T-cell (primary cell): ENCODE results near the gene C2orf42. TPM values are rescaled to one million over a fixed set of nuclear protein-coding genes. Genes with fewer than 3 reads are reported as not detected.
A peak's percentile ranks its signal among the peaks of the same experiment; 100 is the strongest.
"Not testable (repeated sequence)": the region's sequence is repeated elsewhere in the genome, so short reads cannot be mapped to it uniquely, and the experiment has no call there.

Source experiments
- ATAC-seq, 4 experiments: fragments of 200-7000 bp in 3 of 4; fragments of 150-1000 bp in 1 of 4; cut with Tn5 transposase; replicated peaks in 1 of 4; 1 replicate in 3 of 4; 2 replicates in 1 of 4; pipeline ENCODE4 v1.10.0; 2021; ENCODE audit warnings: moderate library complexity in 3 of 4, mild to moderate bottlenecking in 2 of 4, moderate number of reproducible peaks in 1 of 4
- CTCF ChIA-PET, 2 donors: fragments of 300-600 bp; sonication (Branson Sonifier 250); formaldehyde crosslinking; loops; one replicate each; lab custom pipeline; 2022; ENCODE audit warnings: antibody characterized with exemption in 2 of 2; lab: Charles Lee
- POLR2A ChIA-PET, 2 donors: fragments of 300-600 bp; sonication (Branson Sonifier 250); formaldehyde crosslinking; loops; one replicate each; lab custom pipeline; 2022; ENCODE audit warnings: antibody characterized with exemption in 2 of 2; lab: Charles Lee
- DNase-seq, 35 experiments: peaks; one replicate each; pipeline versions ENCODE4 v3.0.0 to v3.0.0-alpha.2; 2013 to 2023
- H3K27ac ChIP-seq: one replicate; pipeline ENCODE4 v1.5.1; 2013; ENCODE audit warnings: low read length
- H3K27me3 ChIP-seq, 2 experiments: replicated peaks in 1 of 2; 1 replicate in 1 of 2; 2 replicates in 1 of 2; pipeline versions ENCODE4 v1.6.1 to v1.7.0; 2013; ENCODE audit warnings: low read length in 1 of 2, mixed read lengths in 1 of 2; ENCODE audit not compliant: control insufficient read depth in 2 of 2, insufficient read depth in 2 of 2; ENCODE audit errors: extremely low read depth in 1 of 2
- H3K36me3 ChIP-seq, 2 donors: 1 replicate in 1 of 2; 2 replicates in 1 of 2; pipeline versions ENCODE4 v1.6.1 to v1.7.0; 2013; ENCODE audit warnings: low read length in 1 of 2; ENCODE audit not compliant: control insufficient read depth in 2 of 2, insufficient read depth in 1 of 2; ENCODE audit errors: extremely low read depth in 1 of 2
- H3K4me1 ChIP-seq, 2 experiments: 1 replicate in 1 of 2; 2 replicates in 1 of 2; pipeline versions ENCODE4 v1.6.1 to v1.7.0; 2013; ENCODE audit warnings: low read length in 2 of 2, mixed read lengths in 1 of 2; ENCODE audit not compliant: insufficient read depth in 2 of 2, control insufficient read depth in 1 of 2; ENCODE audit errors: extremely low read depth in 1 of 2
- H3K4me3 ChIP-seq, 2 donors: 1 replicate in 1 of 2; 2 replicates in 1 of 2; pipeline versions ENCODE4 v1.5.1 to v1.7.0; 2013; ENCODE audit warnings: mild to moderate bottlenecking in 2 of 2, low read length in 1 of 2, moderate library complexity in 1 of 2; ENCODE audit not compliant: control insufficient read depth in 1 of 2; ENCODE audit errors: extremely low read depth in 1 of 2
- H3K9me3 ChIP-seq: 2 replicates; pipeline ENCODE4 v1.7.0; 2013
- H3K27ac Mint-ChIP-seq, 2 donors: one replicate each; pipeline ENCODE4 v1.8.0; 2020 to 2021; ENCODE audit warnings: mild to moderate bottlenecking in 2 of 2, mixed read lengths in 2 of 2
- H3K27me3 Mint-ChIP-seq, 2 donors: one replicate each; pipeline ENCODE4 v1.8.0; 2021 to 2022; ENCODE audit warnings: mixed read lengths in 2 of 2
- H3K36me3 Mint-ChIP-seq: one replicate; pipeline ENCODE4 v1.8.0; 2021; ENCODE audit warnings: mixed read lengths
- H3K4me1 Mint-ChIP-seq, 3 donors: one replicate each; pipeline ENCODE4 v1.8.0; 2020 to 2022; ENCODE audit warnings: mixed read lengths in 3 of 3, mild to moderate bottlenecking in 1 of 3
- H3K4me3 Mint-ChIP-seq, 3 donors: one replicate each; pipeline ENCODE4 v1.8.0; 2020 to 2022; ENCODE audit warnings: mild to moderate bottlenecking in 3 of 3, mixed read lengths in 3 of 3, moderate library complexity in 3 of 3
- H3K9me3 Mint-ChIP-seq, 3 donors: one replicate each; pipeline ENCODE4 v1.8.0; 2020 to 2022; ENCODE audit warnings: mixed read lengths in 3 of 3
- WGBS: methylation state at CpG from one replicate; pipeline ENCODE4 v1.1.5; 2013; ENCODE audit warnings: missing lambda C conversion rate; ENCODE audit not compliant: insufficient coverage; 5-methylcytosine and 5-hydroxymethylcytosine counted together
- total RNA-seq, 35 experiments: library from RNA in 6 of 35; stranded (reverse) in 6 of 35; fragments of 120-200 nt in 1 of 35; gene quantifications; one replicate each; pipeline versions ENCODE4 v1.2.1 to v1.2.4 and lab custom pipeline; 2013 to 2026

C2orf42 gene
- total RNA-seq, 5 donors from 2014 or later (not counting 1 experiment from before 2014, with no cell fraction given) = 23.3 to 45.9 (median 39.1) TPM

- Histone ChIP-seq H3K4me1 (peaks cover 9 to 66% of the 10 kb centered on the region in 2 experiments), H3K27ac (peak overlapping the region; percentile 91)
- H3K27me3 Mint-ChIP-seq, H3K36me3 ChIP-seq, H3K9me3 Mint-ChIP-seq, H3K27me3 ChIP-seq, H3K9me3 ChIP-seq, H3K4me3 ChIP-seq, ATAC-seq, CTCF ChIA-PET, H3K36me3 Mint-ChIP-seq, DNase-seq: not testable (repeated sequence)
- no CpG with 5 or more reads among the region's 5 CpGs for WGBS
- Mint-ChIP-seq H3K4me3 (peak overlapping the region in 1 of 3 donors; percentile 67), H3K4me1 (peaks cover 57 to 59% (median 58%) of the 10 kb centered on the region in 3 donors), H3K27ac (peak overlapping the region; percentile 96 to 97)
- POLR2A ChIA-PET = interaction anchor here (0.7 to 1.2 kb wide), 4 partner anchors 14 to 771 kb away, joined by 3 to 10 read pairs (median 6); no protein-coding TSS in a partner anchor
These were observed 80.4 kb downstream of the C2orf42 start for GRCh38 chr2:70110397-70110796.

DNA sequence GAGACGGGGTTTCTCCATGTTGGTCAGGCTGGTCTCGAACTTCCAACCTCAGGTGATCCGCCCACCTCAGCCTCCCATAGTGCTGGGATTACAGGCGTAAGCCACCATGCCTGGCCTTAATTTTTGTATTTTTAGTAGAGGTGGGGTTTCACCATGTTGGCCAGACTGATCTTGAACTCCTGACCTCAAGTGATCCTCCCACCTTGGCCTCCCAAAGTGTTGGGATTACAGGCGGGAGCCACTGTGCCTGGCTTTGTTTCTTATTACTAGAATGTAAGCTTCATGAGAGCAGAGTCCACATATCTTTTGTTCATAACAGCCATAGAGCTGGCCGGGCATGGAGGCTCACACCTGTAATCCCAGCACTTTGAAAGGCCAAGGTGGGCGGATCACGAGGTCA is 84.7 kb downstream of the C2orf42 start:
- ATAC-seq, DNase-seq, H3K27me3 ChIP-seq, H3K4me3 ChIP-seq, H3K27ac ChIP-seq, H3K27me3 Mint-ChIP-seq, H3K9me3 ChIP-seq, H3K36me3 ChIP-seq, H3K36me3 Mint-ChIP-seq, H3K9me3 Mint-ChIP-seq, H3K4me3 Mint-ChIP-seq, POLR2A ChIA-PET: not testable (repeated sequence)
- H3K4me1 ChIP-seq = peaks cover 9 to 69% of the 10 kb centered on the region in 2 experiments
- CTCF ChIA-PET = interaction anchor here in 1 of 2 donors (0.7 kb wide), 1 partner anchor 32 kb away, joined by 3 read pairs; no protein-coding TSS in a partner anchor
- Mint-ChIP-seq H3K27ac (peak overlapping the region; percentile 55 to 97), H3K4me1 (peaks cover 64 to 70% (median 66%) of the 10 kb centered on the region in 3 donors)
- WGBS = 80% methylated on average over 1 of the region's 8 CpGs

GRCh38 chr2:70104231-70105111 is 86.3 kb downstream of the C2orf42 start:
- peak in 3 of 35 experiments; percentile 24 to 49 (median 25) for DNase-seq
- no peak for ATAC-seq
- Histone ChIP-seq H3K9me3 (no peaks in the 10 kb centered on the region), H3K27me3 (no peaks in the 10 kb centered on the region), H3K4me3 (peak overlapping the region; percentile 22 to 25), H3K36me3 (no peaks in the 10 kb centered on the region), H3K4me1 (peaks cover 7 to 52% of the 10 kb centered on the region in 2 experiments), H3K27ac (peak overlapping the region; percentile 87)
- Mint-ChIP-seq H3K27ac (peak overlapping the region; percentile 98 to 99), H3K4me3 (peak overlapping the region; percentile 70 to 74 (median 74)), H3K27me3 (no peaks in the 10 kb centered on the region), H3K36me3 (no peaks in the 10 kb centered on the region), H3K9me3 (no peaks in the 10 kb centered on the region), H3K4me1 (peaks cover 54 to 59% (median 54%) of the 10 kb centered on the region in 3 donors)
- ChIA-PET CTCF (interaction anchor here (0.5 to 1.5 kb wide), 8 partner anchors 11 to 33 kb away, joined by 3 to 7 read pairs (median 4); no protein-coding TSS in a partner anchor), POLR2A (interaction anchor here (0.6 to 1.2 kb wide), 6 partner anchors 9 to 201 kb away, joined by 3 to 5 read pairs (median 3); no protein-coding TSS in a partner anchor)
- WGBS = 20% methylated on average over 2 of the region's 11 CpGs

DNA sequence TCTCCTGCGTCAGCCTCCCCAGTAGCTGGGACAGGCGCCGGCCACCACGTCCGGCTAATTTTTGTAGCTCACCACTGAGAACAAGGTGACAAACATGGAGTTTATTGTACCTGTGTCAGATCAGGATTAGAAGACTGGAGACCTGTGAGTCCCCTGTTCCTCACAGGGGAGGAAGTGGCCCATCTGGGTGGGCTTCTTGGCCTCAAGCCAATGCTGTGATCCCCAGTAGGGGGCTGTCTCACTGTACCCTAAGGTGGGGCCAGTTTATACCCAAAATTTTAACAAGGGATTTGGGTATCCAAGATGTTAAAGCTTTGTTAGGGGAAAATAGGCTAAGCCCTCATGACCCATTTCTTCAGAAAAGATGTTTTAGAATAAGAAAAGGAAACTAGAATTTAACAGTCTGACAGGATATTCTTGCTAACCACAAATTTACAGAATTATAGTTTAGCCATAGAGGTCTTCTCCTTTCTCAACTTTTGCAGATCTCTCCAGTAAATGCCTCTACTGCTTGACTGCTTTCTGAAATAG is 87.2 kb downstream of the C2orf42 start:
- Histone ChIP-seq H3K27ac (peak overlapping the region; percentile 87), H3K36me3 (no peaks in the 10 kb centered on the region), H3K4me3 (peak overlapping the region; percentile 6 to 22), H3K27me3 (no peaks in the 10 kb centered on the region), H3K4me1 (peaks cover 7 to 43% of the 10 kb centered on the region in 2 experiments), H3K9me3 (no peaks in the 10 kb centered on the region)
- Mint-ChIP-seq H3K36me3 (no peaks in the 10 kb centered on the region), H3K4me1 (peaks cover 49 to 51% (median 50%) of the 10 kb centered on the region in 3 donors), H3K27me3 (no peaks in the 10 kb centered on the region), H3K9me3 (no peaks in the 10 kb centered on the region), H3K27ac (peak overlapping the region; percentile 98 to 99), H3K4me3 (peak overlapping the region; percentile 58 to 74 (median 70))
- POLR2A ChIA-PET = interaction anchor here (0.6 to 1.2 kb wide), 6 partner anchors 9 to 201 kb away, joined by 3 to 5 read pairs (median 3); no protein-coding TSS in a partner anchor
- ATAC-seq (peak; percentile 45 to 70 (median 50)), DNase-seq (peak in 13 of 35 experiments; percentile 13 to 54 (median 31))
- no CpG with 5 or more reads among the region's 5 CpGs for WGBS
- CTCF ChIA-PET = interaction anchor here (0.6 to 1.5 kb wide), 8 partner anchors 9 to 33 kb away, joined by 3 to 7 read pairs (median 4); no protein-coding TSS in a partner anchor

DNA sequence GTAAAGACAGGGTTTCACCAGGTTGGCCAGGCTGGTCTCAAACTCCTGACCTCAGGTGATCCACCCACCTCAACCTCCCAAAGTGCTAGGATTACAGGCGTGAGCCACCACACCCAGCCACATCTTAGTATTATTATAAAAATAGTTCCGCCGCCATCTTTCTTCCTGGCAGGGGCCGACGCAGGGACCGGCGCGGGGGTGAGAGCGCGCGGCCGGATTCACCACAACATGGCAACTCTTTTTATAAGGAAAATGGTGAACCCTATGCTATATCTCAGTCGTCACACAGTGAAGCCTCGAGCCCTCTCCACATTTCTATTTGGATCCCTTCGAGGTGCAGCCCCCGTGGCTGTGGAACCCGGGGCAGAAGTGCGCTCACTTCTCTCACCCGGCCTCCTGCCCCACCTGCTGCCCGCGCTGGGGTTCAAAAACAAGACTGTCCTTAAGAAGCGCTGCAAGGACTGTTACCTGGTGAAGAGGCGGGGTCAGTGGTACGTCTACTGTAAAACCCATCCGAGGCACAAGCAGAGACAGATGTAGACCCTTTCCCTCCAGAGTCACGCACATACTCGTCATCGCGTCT is 88.4 kb downstream of the C2orf42 start:
- H3K27me3 ChIP-seq, H3K27me3 Mint-ChIP-seq, DNase-seq, ATAC-seq, H3K36me3 Mint-ChIP-seq, H3K36me3 ChIP-seq, H3K27ac ChIP-seq, H3K4me3 Mint-ChIP-seq, CTCF ChIA-PET, H3K9me3 ChIP-seq, H3K9me3 Mint-ChIP-seq, H3K4me3 ChIP-seq, POLR2A ChIA-PET: not testable (repeated sequence)
- H3K4me1 Mint-ChIP-seq = peaks cover 37 to 39% (median 38%) of the 10 kb centered on the region in 3 donors
- H3K4me1 ChIP-seq = peaks cover 7 to 31% of the 10 kb centered on the region in 2 experiments
- WGBS = 96% methylated on average over 15 of the region's 29 CpGs
- H3K27ac Mint-ChIP-seq = peak overlapping the region; percentile 77 to 99

- H3K36me3 ChIP-seq, ATAC-seq, H3K27ac ChIP-seq, H3K9me3 Mint-ChIP-seq, POLR2A ChIA-PET, H3K4me3 ChIP-seq, H3K27me3 ChIP-seq, DNase-seq, H3K4me3 Mint-ChIP-seq, H3K36me3 Mint-ChIP-seq, CTCF ChIA-PET, H3K9me3 ChIP-seq, H3K27me3 Mint-ChIP-seq: not testable (repeated sequence)
- peaks cover 7 to 29% of the 10 kb centered on the region in 2 experiments for H3K4me1 ChIP-seq
- Mint-ChIP-seq H3K27ac (peak overlapping the region in 1 of 2 donors; percentile 22), H3K4me1 (peaks cover 31 to 33% (median 32%) of the 10 kb centered on the region in 3 donors)
- 96% methylated on average over 5 of the region's 11 CpGs for WGBS
These were observed 89.1 kb downstream of the C2orf42 start for GRCh38 chr2:70101686-70102085.
